ENCODE data around the gene YOD1.
A peak's percentile ranks its signal among the peaks of the same experiment; 100 is the strongest.

YOD1 gene

DNA sequence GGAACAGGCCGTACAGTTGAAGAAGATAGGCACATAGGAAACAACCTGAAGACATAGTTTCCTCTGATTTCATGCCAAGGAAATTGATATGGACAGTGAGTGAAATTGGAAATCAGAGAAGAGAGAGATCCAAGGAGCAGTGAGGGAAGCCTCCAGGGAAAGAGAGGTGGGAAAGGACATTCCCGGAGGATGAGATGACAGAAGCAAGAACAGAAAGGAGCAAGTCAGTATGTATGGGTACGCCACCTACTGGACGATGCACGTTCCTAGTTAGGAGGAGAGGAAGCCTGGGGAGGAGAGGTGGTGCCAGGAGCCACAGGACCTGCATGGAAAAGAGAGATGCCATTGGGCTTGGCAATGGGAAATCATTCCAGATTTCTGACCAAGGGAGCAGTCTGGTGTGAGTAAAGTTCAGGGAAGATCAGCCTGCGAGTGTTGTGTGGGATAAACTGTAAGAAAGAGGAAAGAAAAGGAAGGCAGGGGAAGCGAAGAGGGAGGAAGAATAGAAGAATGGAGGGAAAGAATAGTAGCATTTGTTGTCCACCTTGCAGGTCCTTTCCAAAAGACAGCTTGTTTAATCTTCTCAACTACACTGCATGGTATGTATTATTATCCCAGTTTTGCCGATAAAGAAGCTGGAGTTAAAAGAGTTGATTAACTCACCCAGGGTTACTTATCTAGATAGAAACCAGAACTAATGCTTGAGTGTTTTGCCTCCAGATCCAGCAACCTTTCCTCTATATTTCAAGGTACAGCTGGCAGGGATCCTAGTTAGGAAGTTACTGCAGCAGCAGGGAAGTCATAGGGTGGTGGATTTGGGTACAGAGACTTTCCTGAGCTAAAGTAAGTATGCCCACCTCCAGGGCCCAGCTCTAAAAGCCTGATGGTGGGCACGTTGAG is 45.8 kb downstream of the YOD1 start:
- DNase-seq = peak; percentile 44 to 52

DNA sequence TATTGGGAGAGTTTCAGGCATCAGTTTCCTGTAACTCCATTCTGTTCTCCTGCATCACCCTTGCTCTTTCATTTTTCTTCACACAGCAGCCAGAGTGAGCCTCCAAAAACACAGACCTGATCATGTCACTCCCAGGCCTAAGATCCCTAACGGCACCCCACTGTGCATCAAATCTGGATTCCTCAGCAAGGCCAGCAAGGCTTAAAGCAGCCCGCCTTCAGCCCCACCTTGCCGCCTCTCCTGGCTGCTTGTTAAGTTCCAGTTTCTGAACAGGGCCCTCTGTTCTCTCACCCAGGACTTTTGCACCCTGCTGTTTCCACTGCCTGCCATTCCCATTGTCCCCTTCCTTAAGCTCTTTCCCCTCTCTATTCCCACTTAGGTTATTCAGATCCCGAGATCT is 47.8 kb downstream of the YOD1 start:
- no peak for DNase-seq

DNA sequence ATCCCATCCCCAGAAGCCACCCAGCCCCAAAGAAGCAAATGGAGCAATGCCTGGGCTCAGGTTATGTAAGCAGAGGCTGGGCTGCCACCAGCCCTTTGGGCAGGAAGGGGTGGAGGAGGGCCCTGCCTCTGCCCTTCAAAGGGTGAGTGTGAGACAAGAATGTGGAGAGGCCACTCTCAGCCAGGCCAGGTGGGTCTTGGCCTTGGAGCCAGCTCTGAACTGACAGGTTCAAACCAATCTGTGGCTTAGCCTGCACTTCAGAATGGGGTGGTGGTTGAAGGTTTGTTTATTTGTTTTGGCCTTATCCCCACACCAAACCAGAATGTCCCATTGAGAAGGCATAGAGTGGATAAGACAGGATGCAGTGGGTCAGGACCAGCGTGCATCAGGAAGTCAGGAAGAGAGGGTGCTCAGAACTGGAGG is 48.3 kb downstream of the YOD1 start:
- DNase-seq = no peak

DNA sequence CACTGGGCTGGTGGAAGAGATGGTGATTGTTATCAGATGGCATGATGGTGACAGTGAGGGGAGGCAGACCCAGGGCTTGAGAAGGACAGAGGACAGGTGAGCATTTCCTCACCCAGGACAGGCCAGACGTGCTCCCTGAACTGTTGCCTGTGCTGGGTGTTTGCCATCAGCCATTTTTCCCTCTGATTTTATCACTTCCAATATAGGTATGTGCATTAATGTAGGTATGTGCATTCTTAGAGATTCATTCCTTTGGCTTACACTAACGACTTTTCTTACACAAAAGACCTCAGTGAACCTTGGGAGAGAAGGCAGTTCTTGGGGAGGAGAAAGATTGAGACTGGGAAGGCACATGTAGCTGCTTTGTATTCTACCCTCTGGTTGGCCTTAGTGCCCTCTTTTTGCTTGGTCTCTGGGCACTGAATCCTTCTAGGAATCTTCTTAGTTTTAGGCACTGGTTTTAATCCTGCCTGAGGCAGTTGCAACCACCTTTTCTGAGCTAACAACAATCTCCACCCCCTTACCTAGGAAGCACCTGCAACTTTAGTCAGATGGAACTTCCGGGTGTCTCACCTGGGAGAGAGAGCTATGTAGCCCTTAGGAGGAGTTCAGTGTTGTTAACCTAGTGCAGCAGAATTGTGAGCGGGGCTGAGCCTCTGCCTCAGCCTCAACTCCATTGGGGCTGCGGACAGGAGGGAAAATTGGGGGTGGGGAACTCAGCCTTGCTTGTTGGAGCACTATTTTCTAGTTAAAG is 49.3 kb downstream of the YOD1 start:
- DNase-seq = no peak

DNA sequence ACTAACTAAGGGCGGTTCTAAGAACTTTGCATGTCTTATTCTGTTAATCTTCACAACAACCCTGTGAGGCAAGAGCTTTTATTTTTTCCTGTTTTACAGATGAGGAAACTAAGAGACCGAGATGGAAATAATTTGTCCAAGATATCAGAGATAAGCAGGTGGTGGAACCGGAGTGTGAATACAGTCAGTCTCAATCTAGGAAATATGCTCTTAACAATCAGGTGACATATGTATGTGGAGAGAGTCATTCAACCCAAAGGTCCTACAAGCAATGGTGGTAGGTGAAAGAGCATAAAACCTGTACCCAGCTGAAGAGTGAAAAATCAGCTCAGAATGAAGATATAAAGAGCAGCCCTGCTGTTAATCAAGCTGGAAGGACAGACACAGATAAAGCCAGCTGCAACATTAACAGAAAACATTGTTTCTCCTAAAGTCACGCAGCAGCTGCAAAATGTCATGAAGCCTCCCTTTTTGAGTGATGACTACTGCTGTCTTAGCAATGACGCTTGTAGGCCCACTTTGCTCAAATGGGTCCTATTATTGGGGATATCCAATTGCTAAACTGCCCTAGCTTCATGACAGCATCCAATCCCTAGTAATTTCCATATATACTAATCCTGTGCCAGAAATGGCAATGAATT is 50.2 kb downstream of the YOD1 start:
- no peak for DNase-seq

DNA sequence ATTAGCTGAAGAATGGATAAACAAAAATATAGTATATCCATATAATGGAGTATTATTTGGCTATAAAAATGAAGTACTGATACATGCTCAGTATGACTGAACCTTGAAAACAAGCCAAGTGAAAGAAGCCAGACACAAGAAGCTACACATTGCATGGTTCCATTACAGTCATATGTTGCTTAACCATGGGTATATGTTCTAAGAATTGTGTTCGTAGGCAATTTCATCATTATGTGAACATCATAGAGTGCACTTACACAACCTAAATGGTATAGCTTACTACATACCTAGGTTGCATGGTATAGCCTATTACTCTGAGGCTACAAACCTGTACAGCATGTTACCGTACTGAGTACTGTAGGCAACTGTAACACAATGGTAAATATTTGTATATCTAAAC is 52.2 kb downstream of the YOD1 start:
- DNase-seq = no peak

Measured in NCI-H1930 (cell line).